GM15510 (cell line): ENCODE measurements around the gene PCDH15.

ENCODE experiments used
- POLR2A ChIP-seq: IDR thresholded peaks from 3 replicates; pipeline ENCODE4 v1.6.1; 2011; ENCODE audit warnings: borderline replicate concordance; ENCODE audit not compliant: insufficient read length; ENCODE audit errors: extremely low read depth

The PCDH15 gene

GRCh38 chr10:53990799-53991238 lies 810.2 kb downstream of the PCDH15 start:
- TF ChIP-seq POLR2A, result no peak

DNA sequence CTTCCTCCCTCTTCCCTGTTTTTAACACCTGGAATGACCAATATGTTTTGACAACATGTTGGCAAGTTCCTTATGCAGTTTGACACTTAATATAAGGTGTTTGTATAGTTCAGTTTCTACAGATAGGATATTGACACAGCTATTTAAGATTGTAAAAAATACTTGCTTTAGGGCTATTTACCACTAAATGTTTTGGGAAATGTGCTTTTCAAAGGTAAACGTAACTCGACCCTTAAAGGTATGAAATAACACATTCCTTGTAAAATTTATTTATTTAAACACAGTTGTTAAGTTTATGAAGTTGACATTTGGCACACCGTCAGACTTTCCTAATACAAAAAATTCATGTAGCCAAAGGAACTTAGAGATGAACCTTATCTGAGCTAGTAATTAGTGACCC lies 817.6 kb downstream of the PCDH15 start:
- TF ChIP-seq POLR2A, result no peak

GRCh38 chr10:53980210-53980609 lies 820.8 kb downstream of the PCDH15 start:
- no peak for TF ChIP-seq POLR2A

DNA sequence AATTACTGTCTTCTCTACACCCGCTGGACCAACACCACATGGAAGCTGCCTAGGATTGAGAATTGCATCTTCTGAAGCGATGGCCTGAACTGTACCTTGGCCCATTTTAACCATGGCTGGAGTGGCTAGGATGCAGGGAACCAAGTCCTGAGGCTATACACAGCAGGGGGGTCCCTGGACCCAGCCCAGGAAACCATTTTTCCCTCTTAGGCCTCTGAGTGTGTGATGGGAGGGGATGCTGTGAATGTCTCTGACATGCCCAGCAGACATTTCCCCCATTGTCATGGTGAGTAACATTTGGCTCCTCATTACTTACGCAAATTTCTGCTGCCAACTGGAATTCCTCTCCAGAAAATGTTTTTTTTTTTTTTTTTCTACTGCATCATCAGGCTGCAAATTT lies 822.7 kb downstream of the PCDH15 start:
- TF ChIP-seq POLR2A, result no peak

GRCh38 chr10:53977267-53977666 lies 823.8 kb downstream of the PCDH15 start:
- no peak for TF ChIP-seq POLR2A

- TF ChIP-seq POLR2A, result no peak
Measured at GRCh38 chr10:53957401-53957800, 843.6 kb downstream of the PCDH15 start.

DNA sequence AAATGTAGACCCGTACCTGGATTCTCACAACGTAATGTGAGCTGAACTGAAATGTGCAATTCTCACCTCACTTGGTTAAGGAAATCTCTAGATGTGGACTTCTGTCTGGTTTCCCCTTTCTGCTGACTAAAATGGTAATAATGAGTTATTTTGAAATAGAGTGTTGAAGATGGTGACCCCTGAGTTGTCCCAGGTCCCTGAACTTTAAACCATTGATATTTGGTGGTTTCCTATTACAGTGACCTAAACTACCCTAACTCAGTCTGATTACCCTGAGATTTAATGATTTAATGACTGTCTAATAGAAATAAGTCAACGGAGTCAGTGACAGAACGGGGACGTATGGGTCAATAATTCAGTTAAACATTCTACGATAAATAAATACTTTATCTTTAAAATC lies 845.9 kb downstream of the PCDH15 start:
- no peak for TF ChIP-seq POLR2A

DNA sequence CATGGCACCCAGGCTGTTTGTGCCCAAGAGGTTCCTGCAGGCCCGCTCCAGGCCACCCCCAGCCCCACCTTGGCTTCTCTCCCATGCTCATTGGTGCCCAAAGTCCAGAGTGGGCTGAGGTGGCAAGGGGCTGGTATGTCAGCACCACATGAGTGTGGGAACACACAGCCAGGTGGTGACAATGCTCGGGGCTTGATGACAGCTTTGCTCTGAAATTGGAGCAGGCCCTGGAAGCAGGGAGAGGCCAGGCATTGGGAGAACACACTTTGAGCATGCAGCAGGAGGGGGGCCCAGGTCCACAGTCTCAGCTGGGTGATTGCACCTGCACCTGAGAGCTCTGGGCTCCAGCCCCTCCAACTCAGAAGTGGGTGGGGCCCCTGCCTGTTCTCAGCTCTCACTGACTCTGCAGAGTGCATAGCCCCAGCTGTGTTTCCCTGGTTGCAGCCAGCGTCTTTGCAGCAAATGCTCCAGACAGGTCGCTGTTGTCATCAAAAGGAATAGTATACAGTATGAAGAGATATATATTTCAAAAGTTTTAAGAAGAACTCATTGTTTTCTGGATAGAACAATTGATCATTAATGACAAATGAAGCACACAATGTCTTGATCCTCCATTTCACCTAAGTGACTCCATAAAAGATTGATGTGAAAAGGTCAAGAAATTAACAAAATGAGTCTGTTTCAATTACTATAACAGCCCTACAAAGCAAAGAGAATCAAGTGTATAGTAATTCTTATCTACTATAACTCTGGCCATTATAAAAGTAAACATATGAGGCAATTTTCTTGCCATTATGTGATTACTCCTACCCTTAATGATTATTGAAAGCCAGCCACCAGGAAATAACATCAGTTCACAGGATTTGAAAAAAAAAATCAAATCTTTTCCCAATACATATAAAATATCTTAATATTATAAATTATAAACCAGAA lies 848.1 kb downstream of the PCDH15 start:
- TF ChIP-seq POLR2A, result no peak

DNA sequence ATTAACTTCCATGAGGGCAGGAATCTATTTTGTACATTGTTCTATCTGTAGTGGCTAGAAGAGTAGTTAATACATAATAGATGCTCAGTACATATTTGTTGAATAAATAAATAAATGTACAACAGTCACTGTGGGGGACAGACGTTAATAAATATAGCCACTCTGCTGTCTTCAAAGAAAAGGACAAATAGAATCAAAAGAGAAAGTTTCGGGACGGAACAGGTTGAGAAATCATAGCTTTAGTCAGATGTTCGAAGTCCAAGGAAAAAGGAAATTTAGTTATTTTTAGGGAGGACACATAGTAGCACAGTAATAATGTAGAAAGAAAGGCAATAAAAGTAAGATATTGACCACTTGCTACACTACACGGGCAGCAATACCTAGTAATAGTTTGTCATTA lies 861.4 kb downstream of the PCDH15 start:
- TF ChIP-seq POLR2A, result no peak

GRCh38 chr10:53930648-53931047 lies 870.4 kb downstream of the PCDH15 start:
- TF ChIP-seq POLR2A, result no peak

- TF ChIP-seq POLR2A, result no peak
Measured at GRCh38 chr10:53918755-53919154, 882.3 kb downstream of the PCDH15 start.

DNA sequence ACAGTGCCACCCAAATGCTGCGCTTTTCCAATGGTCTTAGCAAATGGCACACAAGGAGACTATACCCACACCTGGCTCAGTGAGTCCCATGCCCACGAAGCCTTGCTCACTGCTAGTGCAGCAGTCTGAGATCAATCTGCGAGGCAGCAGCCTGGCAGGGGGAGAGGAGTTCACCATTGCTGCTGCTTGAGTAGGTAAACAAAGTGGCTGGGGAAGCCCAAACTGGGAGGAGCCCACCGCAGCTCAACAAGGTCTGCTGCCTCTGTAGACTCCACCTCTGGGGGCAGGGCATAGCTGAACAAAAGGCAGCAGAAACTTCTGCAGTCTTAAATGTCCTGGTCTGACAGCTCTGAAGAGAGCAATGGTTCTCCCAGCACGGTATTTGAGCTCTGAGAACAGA lies 891.2 kb downstream of the PCDH15 start:
- TF ChIP-seq POLR2A, result no peak

GRCh38 chr10:53904506-53905241 lies 896.4 kb downstream of the PCDH15 start:
- TF ChIP-seq POLR2A, result no peak

DNA sequence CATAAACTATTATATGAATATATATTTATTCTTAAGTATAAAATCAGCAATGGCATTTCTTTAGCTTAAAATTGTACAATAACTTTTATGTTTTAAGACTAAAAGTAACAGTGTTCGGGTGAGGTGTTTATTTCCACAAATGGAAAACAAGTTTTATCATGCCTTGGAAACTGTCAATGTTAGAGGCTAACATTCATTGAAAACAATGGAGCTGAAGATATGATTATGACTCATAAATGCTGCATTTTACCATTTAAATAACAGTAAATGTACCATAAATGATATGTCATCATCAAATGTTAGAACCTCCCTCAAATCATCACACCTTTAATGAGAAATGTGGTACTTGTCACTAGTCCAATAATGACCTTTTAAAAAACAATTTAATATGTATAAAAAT lies 897.3 kb downstream of the PCDH15 start:
- TF ChIP-seq POLR2A, result no peak

- no peak for TF ChIP-seq POLR2A
Measured at GRCh38 chr10:53899463-53900160, 901.4 kb downstream of the PCDH15 start.
